Activated CD4-positive, alpha-beta T cell treated with anti-CD3 and anti-CD28 coated beads, Interleukin-2, amount 50 U/mL, for 16 hours (primary cell): Measurements from ENCODE around the gene ACADVL.

Experiments
- DNase-seq: peaks from one replicate; pipeline ENCODE4 v3.0.0-alpha.2; 2020

Gene ACADVL

DNA sequence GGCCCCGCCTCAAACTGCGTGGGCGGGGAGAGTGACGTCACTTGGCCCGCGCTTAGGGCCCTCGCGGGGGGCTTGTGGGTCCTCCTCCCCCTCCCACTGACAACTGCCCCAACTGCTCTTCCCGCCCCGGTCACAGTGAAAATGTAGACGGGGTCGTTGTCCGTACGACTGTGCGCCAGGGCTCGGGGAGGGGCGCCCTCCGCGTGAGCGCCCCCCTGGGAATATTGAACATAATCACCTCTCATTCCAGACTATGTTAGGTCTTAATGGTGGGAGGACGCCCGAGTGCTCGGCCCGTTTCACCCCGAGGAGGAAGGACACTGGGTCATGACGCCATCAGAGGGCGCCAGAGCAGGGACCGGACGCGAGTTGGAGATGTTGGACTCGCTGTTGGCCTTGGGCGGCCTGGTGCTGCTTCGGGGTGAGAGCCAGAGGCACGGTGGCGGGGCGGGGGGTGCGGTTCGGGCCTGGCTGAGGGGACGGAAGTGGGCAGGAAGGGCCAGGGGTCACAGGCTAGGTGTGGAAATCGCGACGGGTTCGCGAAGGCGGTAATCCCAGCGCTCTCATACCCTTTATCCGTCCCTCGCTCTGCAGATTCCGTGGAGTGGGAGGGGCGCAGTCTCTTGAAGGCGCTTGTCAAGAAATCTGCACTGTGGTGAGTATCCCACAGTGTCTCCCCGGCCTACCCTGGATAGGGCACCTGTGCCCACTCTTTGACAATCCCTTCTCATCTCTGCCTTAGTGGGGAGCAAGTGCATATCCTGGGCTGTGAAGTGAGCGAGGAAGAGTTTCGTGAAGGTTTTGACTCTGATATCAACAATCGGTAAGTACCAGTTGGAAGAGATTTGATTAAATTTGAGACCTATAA, 32.7 kb downstream of the ACADVL start, which contains the start of gene ELP5:
TSS of gene ELP5 (plus strand) at position 40 of the 868 bp plus-strand sequence. CDS start at position 376, 336 bp downstream.
- DNase-seq: peak; percentile 94

DNA sequence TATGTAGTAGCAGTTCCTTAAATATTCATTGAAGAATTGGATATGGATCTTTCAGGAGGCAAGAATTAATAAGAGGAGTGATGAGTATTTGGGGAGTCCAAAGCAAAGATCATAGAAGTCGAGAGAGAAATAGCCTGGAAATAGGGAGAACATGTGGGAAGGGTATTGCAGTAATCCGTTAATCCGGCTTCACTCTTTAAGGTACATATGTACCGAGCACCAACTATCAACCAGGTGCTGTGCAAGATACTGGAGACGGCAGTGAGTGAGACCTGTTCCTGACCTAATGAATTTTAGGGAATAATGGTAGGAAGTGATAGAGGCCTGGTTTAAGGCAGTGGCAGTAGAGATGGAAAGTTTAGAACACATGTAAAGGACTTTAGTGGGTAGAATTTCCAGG, 33.3 kb downstream of the ACADVL start:
- no peak for DNase-seq

DNA sequence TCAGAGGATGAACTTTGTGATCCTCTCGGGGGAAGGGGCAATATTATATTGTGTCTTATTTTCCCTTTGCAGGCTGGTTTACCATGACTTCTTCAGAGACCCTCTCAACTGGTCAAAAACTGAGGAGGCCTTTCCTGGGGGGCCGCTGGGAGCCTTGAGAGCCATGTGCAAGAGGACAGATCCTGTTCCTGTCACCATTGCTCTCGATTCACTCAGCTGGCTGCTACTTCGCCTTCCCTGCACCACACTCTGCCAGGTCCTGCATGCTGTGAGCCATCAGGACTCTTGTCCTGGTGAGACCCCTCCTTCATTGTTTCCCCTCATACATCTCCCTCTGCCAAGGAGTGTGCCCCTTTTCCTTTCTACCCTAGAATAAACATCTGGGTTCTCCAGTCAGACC, 34.8 kb downstream of the ACADVL start:
- DNase-seq: no peak

DNA sequence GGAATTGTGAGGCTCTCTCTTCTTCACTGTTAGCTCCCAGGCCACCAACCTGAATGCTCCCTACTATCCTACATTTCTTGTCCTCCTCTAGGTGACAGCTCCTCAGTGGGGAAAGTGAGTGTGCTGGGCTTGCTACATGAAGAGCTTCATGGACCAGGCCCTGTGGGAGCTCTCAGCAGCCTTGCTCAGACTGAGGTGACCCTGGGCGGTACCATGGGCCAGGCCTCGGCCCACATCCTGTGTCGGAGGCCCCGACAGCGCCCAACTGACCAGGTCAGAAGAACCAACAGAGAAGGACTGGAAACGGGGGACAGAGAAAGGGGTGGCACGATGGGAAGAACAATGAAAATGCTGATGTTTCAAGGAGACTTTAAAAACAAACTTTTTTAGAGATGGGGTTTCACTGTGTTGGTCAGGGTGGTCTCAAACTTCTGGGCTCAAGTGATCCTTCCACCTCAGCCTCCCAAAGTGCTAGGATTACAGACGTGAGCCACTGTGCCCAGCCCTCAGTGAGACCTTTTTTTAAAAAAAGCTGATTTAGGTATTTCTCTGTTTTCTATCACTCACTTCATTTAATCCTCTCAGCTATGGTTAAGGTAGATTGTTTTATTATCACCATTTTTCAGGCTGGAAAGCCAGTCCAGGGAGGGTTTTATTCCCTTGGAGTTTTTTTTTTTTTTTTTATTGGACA, 37.2 kb downstream of the ACADVL start:
- DNase-seq: no peak

DNA sequence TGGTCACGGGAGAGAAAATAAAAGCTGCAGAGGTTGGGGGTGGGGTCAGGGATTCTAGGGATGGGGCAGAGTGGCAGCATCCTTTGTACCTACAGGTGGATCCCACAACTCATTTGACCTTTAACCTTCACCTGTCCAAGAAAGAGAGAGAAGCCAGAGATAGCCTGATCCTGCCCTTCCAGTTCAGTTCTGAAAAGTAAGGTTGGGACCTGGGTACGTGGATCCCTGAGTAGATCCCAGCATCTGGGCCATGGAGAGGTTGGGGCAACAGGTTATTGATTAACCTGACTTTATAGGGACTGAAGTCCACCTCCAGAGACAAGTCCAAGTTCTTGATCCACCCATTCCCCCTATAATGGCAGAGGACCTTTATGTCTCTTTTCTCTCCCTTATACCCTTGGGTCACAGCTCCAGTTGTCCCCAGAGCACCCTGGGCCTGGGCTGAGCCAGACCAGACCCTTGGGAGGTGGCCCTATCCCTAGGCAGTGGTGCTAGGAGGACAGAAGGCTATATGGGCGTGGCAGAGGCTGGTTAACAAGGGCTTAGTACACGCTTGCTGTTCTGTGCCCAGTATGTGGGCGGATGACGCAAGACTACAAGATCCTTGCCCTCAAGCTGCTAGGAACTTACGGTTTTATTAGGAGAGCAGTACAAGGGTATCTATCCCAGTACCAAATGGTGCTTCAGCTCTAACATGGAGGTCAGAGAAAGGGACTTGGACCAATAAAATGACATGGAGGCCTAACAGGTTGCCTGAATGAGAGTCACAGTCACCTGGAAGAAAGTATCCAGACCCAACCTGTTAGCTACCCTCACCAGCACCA, 39.2 kb downstream of the ACADVL start:
- DNase-seq: no peak

DNA sequence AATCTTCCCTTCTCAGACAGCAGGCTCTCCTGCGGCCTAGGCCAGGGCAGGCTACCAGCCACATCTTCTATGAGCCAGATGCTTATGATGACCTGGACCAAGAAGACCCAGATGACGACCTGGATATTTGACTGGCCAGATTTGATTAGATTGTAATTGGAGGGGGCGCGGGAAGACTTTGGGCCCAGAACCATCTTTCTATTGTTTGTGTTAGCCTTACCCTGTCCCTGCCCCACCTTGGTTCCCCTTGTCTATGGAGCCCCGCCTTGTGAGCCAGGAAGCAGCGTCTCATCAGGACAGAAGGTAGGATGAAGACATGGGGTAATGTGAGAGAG, 39.8 kb downstream of the ACADVL start:
- DNase-seq: no peak

DNA sequence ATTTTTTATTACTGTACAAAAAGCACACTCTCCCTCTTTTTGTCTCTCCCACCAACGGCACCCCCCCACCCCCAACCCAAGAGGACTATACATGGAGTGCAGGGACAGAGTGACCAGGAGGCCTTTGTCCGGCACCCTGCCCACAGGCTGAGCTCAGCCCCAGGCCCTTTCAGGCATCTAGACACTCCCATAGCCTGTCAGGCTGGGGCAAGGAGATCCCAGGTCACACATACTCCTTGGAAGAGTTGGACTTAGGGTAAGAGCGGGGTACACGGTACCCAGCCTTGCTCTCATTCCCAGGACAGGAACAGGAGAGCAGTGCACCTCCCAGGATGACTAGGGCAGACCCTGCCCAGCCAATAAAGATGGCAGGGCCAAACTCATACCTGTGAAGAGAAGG, 40.4 kb downstream of the ACADVL start:
- DNase-seq: no peak

DNA sequence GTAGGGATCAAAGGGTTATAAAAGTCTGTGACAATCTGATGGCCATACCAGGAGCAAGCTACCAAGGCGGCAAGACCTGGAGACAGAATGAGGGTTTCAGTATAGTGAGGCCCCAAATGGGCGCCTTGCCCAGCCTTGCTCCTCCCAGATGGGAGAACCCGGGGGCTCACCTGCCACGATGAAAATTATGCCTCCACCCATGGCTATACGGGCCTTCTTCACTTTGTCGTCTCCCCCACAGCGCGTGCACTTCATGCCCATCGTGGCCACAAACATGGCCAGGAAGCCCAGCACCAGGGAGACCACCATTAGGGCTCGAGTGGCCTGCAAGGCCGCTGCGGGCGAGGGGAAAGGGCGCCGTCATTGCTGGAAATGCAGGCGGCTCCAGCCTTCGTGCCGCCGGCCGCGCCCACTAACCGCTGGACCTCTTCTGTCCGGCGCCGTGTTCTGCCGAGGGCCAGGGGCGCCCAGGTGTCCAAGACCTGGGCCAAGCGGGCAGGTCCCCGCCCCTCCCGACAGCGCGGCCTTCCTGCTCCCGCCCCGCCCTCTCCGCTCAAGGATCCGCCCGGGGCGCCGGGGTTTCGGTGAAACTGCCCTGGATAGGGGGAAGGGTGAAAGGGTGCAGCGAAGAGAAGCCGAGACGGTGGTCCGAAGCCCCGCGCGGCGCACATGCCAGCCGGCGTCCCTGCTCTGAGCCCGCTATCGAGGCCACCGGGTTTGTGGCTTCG, 41.1 kb downstream of the ACADVL start:
- no peak for DNase-seq

DNA sequence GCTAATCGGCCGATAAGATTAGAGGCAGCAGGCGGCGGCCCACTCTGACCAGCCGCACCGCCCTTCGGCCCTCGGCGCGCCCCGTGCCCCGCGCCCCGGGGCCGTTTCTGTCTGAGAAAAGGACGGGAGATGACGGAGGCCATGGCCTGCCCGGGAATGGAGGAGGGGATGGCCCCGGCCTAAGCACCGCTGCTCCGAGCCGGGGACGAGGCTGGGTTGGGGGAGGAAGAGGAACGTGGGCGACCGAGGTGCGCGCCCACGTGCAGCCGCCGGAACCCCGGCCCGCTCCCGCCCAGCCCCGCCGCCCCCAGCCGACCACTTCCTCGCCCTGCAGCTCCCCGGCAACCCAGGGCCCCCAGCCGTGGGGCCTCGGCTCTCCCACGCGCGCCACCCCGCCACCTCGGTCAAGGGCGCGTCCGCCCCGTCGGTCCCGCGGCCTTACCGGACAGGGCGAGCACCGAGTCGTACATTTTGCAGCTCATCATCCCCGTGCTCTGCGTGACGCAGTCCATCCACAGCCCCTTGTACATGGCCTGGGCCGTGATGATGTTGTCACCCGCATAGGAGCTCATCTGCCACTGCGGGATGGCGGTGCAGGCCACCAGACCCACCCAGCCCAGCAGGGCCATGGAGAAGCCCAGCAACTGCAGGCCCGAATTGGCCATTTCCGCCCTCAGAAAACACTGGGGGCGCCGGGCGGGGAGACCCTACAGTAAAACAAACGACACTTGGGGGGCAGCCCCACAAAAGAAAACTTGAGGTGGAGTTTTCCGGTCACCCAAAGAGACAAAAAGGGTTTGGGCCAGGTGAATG, 41.8 kb downstream of the ACADVL start:
- DNase-seq: no peak

DNA sequence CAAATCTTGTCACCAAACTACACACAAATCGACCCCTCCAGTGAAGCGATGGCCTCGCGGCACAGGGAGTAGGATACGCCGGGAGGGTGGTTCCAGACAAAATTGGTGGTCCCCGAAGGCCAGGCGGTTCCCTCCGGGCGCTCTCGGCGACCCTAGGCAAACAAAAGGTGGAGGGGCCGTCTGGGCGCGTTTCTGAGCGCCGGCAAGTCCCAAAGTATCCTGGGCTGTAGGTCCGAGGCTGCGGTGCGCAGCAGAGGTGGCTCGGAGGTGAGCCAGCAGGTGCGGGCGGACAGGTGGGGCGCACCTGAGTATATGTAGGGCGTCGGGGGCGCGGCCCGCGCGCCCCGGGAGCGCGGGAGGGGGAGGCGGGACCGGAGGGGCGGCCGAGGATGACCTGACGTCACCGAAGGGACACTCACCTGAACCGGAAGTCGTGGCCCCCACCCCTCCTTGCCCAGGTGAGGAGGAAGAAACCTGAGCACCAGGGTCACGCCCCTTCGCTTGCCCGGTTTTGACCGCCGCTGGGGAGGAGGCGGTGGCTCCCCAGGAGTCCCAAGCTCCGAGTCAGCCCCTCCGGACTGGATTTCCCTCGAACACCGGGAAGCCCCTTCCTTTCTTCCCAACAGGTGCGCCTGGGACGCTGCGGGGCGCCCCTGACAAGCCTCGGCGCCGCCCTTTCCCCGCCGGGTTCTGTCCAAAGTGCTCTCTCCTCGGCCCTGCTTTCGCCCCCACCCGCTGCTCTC, 42.6 kb downstream of the ACADVL start, which contains the start of gene CLDN7:
TSS of gene CLDN7 (minus strand) at position 287 of the 743 bp plus-strand sequence. CDS start 435 bp downstream, outside the sequence.
- no peak for DNase-seq

DNA sequence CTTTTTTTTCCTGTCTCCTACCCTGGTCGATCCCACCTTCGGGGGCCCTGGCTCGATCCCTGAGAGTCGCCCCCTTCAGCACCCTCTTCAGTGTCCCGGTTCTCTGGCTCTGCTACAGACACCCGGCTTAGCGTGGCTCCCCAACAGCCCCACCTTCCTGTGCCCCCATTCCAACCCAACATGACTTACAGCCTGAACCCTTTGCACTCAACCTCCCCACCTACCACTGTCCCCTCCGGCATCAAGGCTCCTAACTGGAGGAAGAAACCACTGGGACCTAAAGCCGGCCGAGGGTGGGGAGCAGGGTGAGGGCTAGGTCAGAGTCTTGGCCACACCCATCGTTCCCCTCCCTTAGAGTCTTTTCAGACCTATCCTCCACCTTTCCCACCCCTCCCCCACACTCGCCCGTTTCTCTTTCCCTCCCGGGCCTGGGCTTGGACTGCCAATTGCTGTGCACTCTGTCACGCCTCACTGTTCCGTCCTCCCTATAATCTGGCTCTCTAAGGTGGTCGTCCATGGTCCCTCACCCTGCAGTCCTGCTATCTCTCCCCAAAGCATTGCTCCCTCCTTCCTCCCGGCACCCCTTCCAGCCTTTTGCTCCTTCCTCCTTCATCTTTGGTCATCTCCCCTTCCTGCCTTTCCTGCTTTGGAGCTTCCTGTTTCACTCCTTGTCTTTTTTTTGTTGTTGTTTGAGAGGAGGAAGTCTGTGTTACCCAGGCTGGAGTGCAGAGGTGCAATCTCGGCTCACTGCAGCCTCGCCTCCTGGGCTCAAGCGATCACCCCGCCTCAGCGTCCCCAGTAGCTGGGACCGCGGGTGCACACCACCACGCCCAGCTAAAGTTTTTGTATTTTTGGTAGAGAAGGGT, 43.4 kb downstream of the ACADVL start:
- DNase-seq: no peak

DNA sequence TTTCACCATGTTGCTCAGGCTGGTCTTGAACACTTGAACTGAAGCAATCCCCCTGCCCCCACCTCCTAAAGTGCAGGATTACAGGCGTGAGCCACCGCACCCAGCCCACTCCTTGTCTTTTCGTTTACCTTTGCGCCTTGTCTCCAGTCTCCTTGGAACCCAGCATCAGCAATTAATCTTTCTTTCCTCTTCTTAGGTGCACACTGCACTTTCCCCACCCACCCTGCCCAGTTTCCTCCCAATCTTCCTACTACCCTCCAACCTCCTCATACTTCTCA, 44.0 kb downstream of the ACADVL start:
- DNase-seq: no peak

DNA sequence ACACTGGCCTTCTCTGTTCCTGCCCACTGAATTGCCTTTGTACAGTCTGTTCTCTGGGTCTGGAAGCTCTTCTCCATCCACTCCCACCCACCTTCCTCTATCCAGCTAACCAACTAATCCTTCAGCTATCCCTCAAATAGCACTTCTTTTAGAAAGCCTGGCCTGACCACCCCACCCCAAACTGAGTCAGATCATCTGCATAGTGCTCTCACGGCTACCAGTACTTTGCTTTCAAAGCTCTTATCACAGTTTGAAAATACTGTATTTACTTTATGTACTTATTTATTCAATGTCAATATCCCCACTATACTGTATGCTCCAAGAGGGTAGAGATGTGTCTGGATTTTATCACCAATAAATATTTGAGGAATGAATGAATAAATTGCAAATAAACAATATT, 47.0 kb downstream of the ACADVL start:
- DNase-seq: no peak
